ENCODE results near the gene HOXD11.
A peak's percentile ranks its signal among the peaks of the same experiment; 100 is the strongest.

Gene HOXD11

GRCh38 chr2:176105078-176105729 lies 1.9 kb upstream of the HOXD11 start:
- TF ChIP-seq CTCF (conservative IDR thresholded peaks at IDR 0.05; ENCODE audit: low read depth, low read length): no peak
- Histone ChIP-seq H3K27ac (no peak overlapping the region), H3K4me3 (IDR thresholded peaks at IDR 0.05; ENCODE audit: insufficient read depth, low read depth, low read length) (no peak overlapping the region), H3K27me3 (ENCODE audit: insufficient read depth, low read depth) (no peaks in the 10 kb centered on the region), H3K4me1 (ENCODE audit: low read depth, poor library complexity, severe bottlenecking) (no peaks in the 10 kb centered on the region), H3K36me3 (ENCODE audit: insufficient read depth) (no peaks in the 10 kb centered on the region), H2AFZ (ENCODE audit: low read depth) (no peak overlapping the region), H3K4me2 (no peak overlapping the region), H3K9ac (no peak overlapping the region), H4K20me1 (ENCODE audit: insufficient read depth) (no peaks in the 10 kb centered on the region), H3K79me2 (ENCODE audit: insufficient read depth, low read depth) (no peaks in the 10 kb centered on the region)

GRCh38 chr2:176105730-176106580 lies 1.1 kb upstream of the HOXD11 start:
- H3K36me3 ChIP-seq (ENCODE audit: insufficient read depth): no peaks in the 10 kb centered on the region
- H3K4me2 ChIP-seq: no peak overlapping the region; the same call in 1 of the 2 replicates
- no peak overlapping the region for H3K4me3 ChIP-seq (IDR thresholded peaks at IDR 0.05; ENCODE audit: insufficient read depth, low read depth, low read length)
- H3K9ac ChIP-seq: no peak overlapping the region
- no peaks in the 10 kb centered on the region for H4K20me1 ChIP-seq (ENCODE audit: insufficient read depth)
- H3K79me2 ChIP-seq (ENCODE audit: insufficient read depth, low read depth): no peaks in the 10 kb centered on the region
- TF ChIP-seq CTCF (conservative IDR thresholded peaks at IDR 0.05; ENCODE audit: low read depth, low read length): no peak
- H3K4me1 ChIP-seq (ENCODE audit: low read depth, poor library complexity, severe bottlenecking): no peaks in the 10 kb centered on the region
- H2AFZ ChIP-seq (ENCODE audit: low read depth): peak overlapping the region; percentile 10; the same call in 1 of the 2 replicates
- H3K27me3 ChIP-seq (ENCODE audit: insufficient read depth, low read depth): no peaks in the 10 kb centered on the region
- no peak overlapping the region for H3K27ac ChIP-seq

- TF ChIP-seq CTCF (conservative IDR thresholded peaks at IDR 0.05; ENCODE audit: low read depth, low read length): no peak
- H3K36me3 ChIP-seq (ENCODE audit: insufficient read depth): no peaks in the 10 kb centered on the region
- H3K9ac ChIP-seq: no peak overlapping the region
- H4K20me1 ChIP-seq (ENCODE audit: insufficient read depth): no peaks in the 10 kb centered on the region
- no peaks in the 10 kb centered on the region for H3K4me1 ChIP-seq (ENCODE audit: low read depth, poor library complexity, severe bottlenecking)
- no peaks in the 10 kb centered on the region for H3K79me2 ChIP-seq (ENCODE audit: insufficient read depth, low read depth)
- H3K4me2 ChIP-seq: no peak overlapping the region
- no peaks in the 10 kb centered on the region for H3K27me3 ChIP-seq (ENCODE audit: insufficient read depth, low read depth)
- no peak overlapping the region for H3K4me3 ChIP-seq (IDR thresholded peaks at IDR 0.05; ENCODE audit: insufficient read depth, low read depth, low read length)
- H2AFZ ChIP-seq (ENCODE audit: low read depth): no peak overlapping the region
- H3K27ac ChIP-seq: no peak overlapping the region
These were observed 676 bp downstream of the HOXD11 start for GRCh38 chr2:176107731-176108181.

- Histone ChIP-seq H3K27ac (no peak overlapping the region), H3K27me3 (ENCODE audit: insufficient read depth, low read depth) (no peaks in the 10 kb centered on the region), H2AFZ (ENCODE audit: low read depth) (no peak overlapping the region), H3K4me1 (ENCODE audit: low read depth, poor library complexity, severe bottlenecking) (no peaks in the 10 kb centered on the region), H3K4me3 (IDR thresholded peaks at IDR 0.05; ENCODE audit: insufficient read depth, low read depth, low read length) (no peak overlapping the region), H3K9ac (no peak overlapping the region), H3K36me3 (ENCODE audit: insufficient read depth) (no peaks in the 10 kb centered on the region), H4K20me1 (ENCODE audit: insufficient read depth) (no peaks in the 10 kb centered on the region), H3K79me2 (ENCODE audit: insufficient read depth, low read depth) (no peaks in the 10 kb centered on the region), H3K4me2 (no peak overlapping the region)
- no peak for TF ChIP-seq CTCF (conservative IDR thresholded peaks at IDR 0.05; ENCODE audit: low read depth, low read length)
These were observed 2.3 kb downstream of the HOXD11 start for GRCh38 chr2:176109192-176109901.
